ENCODE measurements around the gene NEBL. TPM values are rescaled to one million over a fixed set of nuclear protein-coding genes. Genes with fewer than 3 reads are reported as not detected.

NEBL gene
- total RNA-seq, 1 donor from 2014 or later, result 2.9 TPM

- no peak for DNase-seq
Observed at GRCh38 chr10:20856484-20856883, 40.6 kb downstream of the NEBL start.

GRCh38 chr10:20855398-20856038, 41.6 kb downstream of the NEBL start:
- peak; percentile 47 for DNase-seq

- DNase-seq, result no peak
Observed at GRCh38 chr10:20853276-20853675, 43.8 kb downstream of the NEBL start.

GRCh38 chr10:20852303-20852702, 44.8 kb downstream of the NEBL start:
- DNase-seq, result no peak

GRCh38 chr10:20847512-20847911, 49.6 kb downstream of the NEBL start:
- DNase-seq, result no peak

- no peak for DNase-seq
Observed at GRCh38 chr10:20846263-20846662, 50.8 kb downstream of the NEBL start.

GRCh38 chr10:20841419-20841818, 55.7 kb downstream of the NEBL start:
- DNase-seq, result no peak

GRCh38 chr10:20839910-20840309, 57.2 kb downstream of the NEBL start:
- no peak for DNase-seq

- no peak for DNase-seq
Observed at GRCh38 chr10:20839141-20839540, 58.0 kb downstream of the NEBL start.

GRCh38 chr10:20836401-20836800, 60.7 kb downstream of the NEBL start:
- no peak for DNase-seq

- DNase-seq, result no peak
Observed at GRCh38 chr10:20835335-20835734, 61.8 kb downstream of the NEBL start.

GRCh38 chr10:20834825-20835224, 62.3 kb downstream of the NEBL start:
- DNase-seq, result no peak

GRCh38 chr10:20822825-20823224, 74.3 kb downstream of the NEBL start:
- DNase-seq, result no peak

- no peak for DNase-seq
Observed at GRCh38 chr10:20817646-20818045, 79.5 kb downstream of the NEBL start.

- no peak for DNase-seq
Observed at GRCh38 chr10:20817116-20817515, 80.0 kb downstream of the NEBL start.

GRCh38 chr10:20814116-20814515, 83.0 kb downstream of the NEBL start:
- DNase-seq, result no peak

- DNase-seq, result no peak
Observed at GRCh38 chr10:20811131-20811530, 86.0 kb downstream of the NEBL start.

- DNase-seq, result no peak
Observed at GRCh38 chr10:20809631-20810030, 87.5 kb downstream of the NEBL start.

- DNase-seq, result no peak
Observed at GRCh38 chr10:20806487-20806886, 90.6 kb downstream of the NEBL start.

- DNase-seq, result no peak
Observed at GRCh38 chr10:20797290-20797689, 99.8 kb downstream of the NEBL start.

- no peak for DNase-seq
Observed at GRCh38 chr10:20795391-20795790, 101.7 kb downstream of the NEBL start.

- DNase-seq, result no peak
Observed at GRCh38 chr10:20785174-20785573, 111.9 kb downstream of the NEBL start.

- no peak for DNase-seq
Observed at GRCh38 chr10:20778008-20778757, 118.9 kb downstream of the NEBL start.

GRCh38 chr10:20776384-20777118, 120.6 kb downstream of the NEBL start:
- no peak for DNase-seq

All from dermis blood vessel endothelial cell (primary cell).